ENCODE data around the gene TAS2R31.

DNA sequence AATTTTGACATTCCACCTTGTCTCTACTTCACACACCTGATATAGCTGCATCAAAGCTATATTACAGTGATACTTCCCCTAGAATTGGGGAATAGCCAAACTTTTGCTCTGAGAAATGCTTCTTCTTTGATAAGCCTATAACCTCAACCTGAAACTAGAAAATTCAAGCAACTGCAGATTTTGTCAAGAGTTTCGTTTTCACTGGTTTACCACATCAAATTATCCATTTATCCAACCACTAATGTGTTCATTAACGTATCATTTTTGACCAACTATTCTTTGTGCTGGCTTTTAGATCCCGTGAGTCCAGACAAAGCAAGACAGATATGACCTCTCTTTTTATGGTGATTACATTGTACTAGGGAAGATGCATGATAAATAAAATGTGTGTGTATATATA is 44.4 kb upstream of the TAS2R31 start:
- TF ChIP-seq, protein P1, sequence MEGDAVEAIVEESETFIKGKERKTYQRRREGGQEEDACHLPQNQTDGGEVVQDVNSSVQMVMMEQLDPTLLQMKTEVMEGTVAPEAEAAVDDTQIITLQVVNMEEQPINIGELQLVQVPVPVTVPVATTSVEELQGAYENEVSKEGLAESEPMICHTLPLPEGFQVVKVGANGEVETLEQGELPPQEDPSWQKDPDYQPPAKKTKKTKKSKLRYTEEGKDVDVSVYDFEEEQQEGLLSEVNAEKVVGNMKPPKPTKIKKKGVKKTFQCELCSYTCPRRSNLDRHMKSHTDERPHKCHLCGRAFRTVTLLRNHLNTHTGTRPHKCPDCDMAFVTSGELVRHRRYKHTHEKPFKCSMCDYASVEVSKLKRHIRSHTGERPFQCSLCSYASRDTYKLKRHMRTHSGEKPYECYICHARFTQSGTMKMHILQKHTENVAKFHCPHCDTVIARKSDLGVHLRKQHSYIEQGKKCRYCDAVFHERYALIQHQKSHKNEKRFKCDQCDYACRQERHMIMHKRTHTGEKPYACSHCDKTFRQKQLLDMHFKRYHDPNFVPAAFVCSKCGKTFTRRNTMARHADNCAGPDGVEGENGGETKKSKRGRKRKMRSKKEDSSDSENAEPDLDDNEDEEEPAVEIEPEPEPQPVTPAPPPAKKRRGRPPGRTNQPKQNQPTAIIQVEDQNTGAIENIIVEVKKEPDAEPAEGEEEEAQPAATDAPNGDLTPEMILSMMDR (IDR thresholded peaks at IDR 0.05; ENCODE audit: poor library complexity, severe bottlenecking), result no peak
- TF ChIP-seq RAD21 (conservative IDR thresholded peaks at IDR 0.05), result no peak
- no peak for TF ChIP-seq POLR2AphosphoS5 (IDR thresholded peaks at IDR 0.05)
- TF ChIP-seq, protein P2, sequence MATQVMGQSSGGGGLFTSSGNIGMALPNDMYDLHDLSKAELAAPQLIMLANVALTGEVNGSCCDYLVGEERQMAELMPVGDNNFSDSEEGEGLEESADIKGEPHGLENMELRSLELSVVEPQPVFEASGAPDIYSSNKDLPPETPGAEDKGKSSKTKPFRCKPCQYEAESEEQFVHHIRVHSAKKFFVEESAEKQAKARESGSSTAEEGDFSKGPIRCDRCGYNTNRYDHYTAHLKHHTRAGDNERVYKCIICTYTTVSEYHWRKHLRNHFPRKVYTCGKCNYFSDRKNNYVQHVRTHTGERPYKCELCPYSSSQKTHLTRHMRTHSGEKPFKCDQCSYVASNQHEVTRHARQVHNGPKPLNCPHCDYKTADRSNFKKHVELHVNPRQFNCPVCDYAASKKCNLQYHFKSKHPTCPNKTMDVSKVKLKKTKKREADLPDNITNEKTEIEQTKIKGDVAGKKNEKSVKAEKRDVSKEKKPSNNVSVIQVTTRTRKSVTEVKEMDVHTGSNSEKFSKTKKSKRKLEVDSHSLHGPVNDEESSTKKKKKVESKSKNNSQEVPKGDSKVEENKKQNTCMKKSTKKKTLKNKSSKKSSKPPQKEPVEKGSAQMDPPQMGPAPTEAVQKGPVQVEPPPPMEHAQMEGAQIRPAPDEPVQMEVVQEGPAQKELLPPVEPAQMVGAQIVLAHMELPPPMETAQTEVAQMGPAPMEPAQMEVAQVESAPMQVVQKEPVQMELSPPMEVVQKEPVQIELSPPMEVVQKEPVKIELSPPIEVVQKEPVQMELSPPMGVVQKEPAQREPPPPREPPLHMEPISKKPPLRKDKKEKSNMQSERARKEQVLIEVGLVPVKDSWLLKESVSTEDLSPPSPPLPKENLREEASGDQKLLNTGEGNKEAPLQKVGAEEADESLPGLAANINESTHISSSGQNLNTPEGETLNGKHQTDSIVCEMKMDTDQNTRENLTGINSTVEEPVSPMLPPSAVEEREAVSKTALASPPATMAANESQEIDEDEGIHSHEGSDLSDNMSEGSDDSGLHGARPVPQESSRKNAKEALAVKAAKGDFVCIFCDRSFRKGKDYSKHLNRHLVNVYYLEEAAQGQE (IDR thresholded peaks at IDR 0.05; ENCODE audit: borderline replicate concordance), result no peak
- no peak for TF ChIP-seq EZH2 (IDR thresholded peaks at IDR 0.05; ENCODE audit: borderline replicate concordance, insufficient read depth, low read length, poor library complexity, severe bottlenecking)
- no peak for TF ChIP-seq TAF1 (IDR thresholded peaks at IDR 0.05; ENCODE audit: low read depth)

Data from neural cell (in vitro differentiated cells).